Thymus (tissue), 11 donors: ENCODE results near the gene ANKRD28. TPM values are rescaled to one million over a fixed set of nuclear protein-coding genes. Genes with fewer than 3 reads are reported as not detected.

Experiments
- DNase-seq, 9 donors: peaks; one replicate each; pipeline ENCODE4 v3.0.0-alpha.2; 2013; ENCODE audit warnings: low spot score in 9 of 9, low read depth in 6 of 9, missing footprints in 1 of 9
- H3K27ac ChIP-seq, 2 donors: one replicate each; pipeline ENCODE4 v1.5.1; 2013; ENCODE audit warnings: control low read depth in 1 of 2, low read depth in 1 of 2, low read length in 1 of 2, mild to moderate bottlenecking in 1 of 2, moderate library complexity in 1 of 2
- H3K27me3 ChIP-seq, 2 donors: one replicate each; pipeline ENCODE4 v1.5.1; 2013; ENCODE audit warnings: low read length in 1 of 2; ENCODE audit not compliant: control insufficient read depth in 2 of 2, insufficient read depth in 1 of 2
- H3K36me3 ChIP-seq, 2 donors: one replicate each; pipeline ENCODE4 v1.5.1; 2013; ENCODE audit warnings: low read length in 1 of 2, mild to moderate bottlenecking in 1 of 2, moderate library complexity in 1 of 2; ENCODE audit not compliant: control insufficient read depth in 2 of 2, insufficient read depth in 2 of 2
- H3K4me1 ChIP-seq, 2 donors: one replicate each; pipeline ENCODE4 v1.5.1; 2013; ENCODE audit warnings: low read length in 2 of 2; ENCODE audit not compliant: control insufficient read depth in 2 of 2, insufficient read depth in 2 of 2
- H3K4me3 ChIP-seq, 2 donors: one replicate each; pipeline ENCODE4 v1.5.1; 2013; ENCODE audit warnings: low read length in 2 of 2, control low read depth in 1 of 2, mild to moderate bottlenecking in 1 of 2
- H3K9me3 ChIP-seq, 2 donors: one replicate each; pipeline ENCODE4 v1.5.1; 2013; ENCODE audit warnings: low read length in 1 of 2, mild to moderate bottlenecking in 1 of 2; ENCODE audit not compliant: control insufficient read depth in 2 of 2, insufficient read depth in 1 of 2
- WGBS: extraction: QIAGEN DNeasy Blood & Tissue Kit; methylation state at CpG from one replicate; pipeline ENCODE4 v1.1.7; 2013; 5-methylcytosine and 5-hydroxymethylcytosine counted together
- polyA plus RNA-seq: library from polyadenylated mRNA; stranded (reverse); fragments of 200-250 nt; gene quantifications from one replicate; pipeline ENCODE4 v1.2.3, GENCODE V29; 2013
- total RNA-seq: library from RNA; stranded (reverse); fragments of 120-200 nt; gene quantifications from one replicate; pipeline ENCODE4 v1.2.4, GENCODE V29; 2013
- donor health status: healthy.

Gene ANKRD28
- total and polyA plus RNA-seq, 2 donors: 26.5 to 27.1 TPM

GRCh38 chr3:15768421-15769255, 29.1 kb downstream of the ANKRD28 start:
- H3K9me3 ChIP-seq: no peaks in the 10 kb centered on the region
- H3K4me3 ChIP-seq: no peak overlapping the region
- 95% methylated on average over 5 of the region's 5 CpGs for WGBS
- no peaks in the 10 kb centered on the region for H3K4me1 ChIP-seq
- H3K36me3 ChIP-seq: peaks cover 2 to 3% of the 10 kb centered on the region in 2 donors
- no peak for DNase-seq
- H3K27ac ChIP-seq: no peak overlapping the region
- no peaks in the 10 kb centered on the region for H3K27me3 ChIP-seq

- Histone ChIP-seq H3K27me3 (no peaks in the 10 kb centered on the region), H3K36me3 (peaks cover 2 to 3% of the 10 kb centered on the region in 2 donors), H3K4me1 (peaks cover 0 to 2% of the 10 kb centered on the region in 2 donors), H3K9me3 (no peaks in the 10 kb centered on the region), H3K4me3 (no peak overlapping the region), H3K27ac (no peak overlapping the region)
- DNase-seq: no peak
- 95% methylated on average over 1 of the region's 1 CpG for whole genome bisulfite sequencing
Measured at GRCh38 chr3:15766406-15766805, 31.4 kb downstream of the ANKRD28 start.

GRCh38 chr3:15758295-15758694, 39.5 kb downstream of the ANKRD28 start:
- Histone ChIP-seq H3K4me1 (peaks cover 0 to under 1% of the 10 kb centered on the region in 2 donors), H3K4me3 (no peak overlapping the region), H3K36me3 (no peaks in the 10 kb centered on the region), H3K27ac (no peak overlapping the region), H3K27me3 (no peaks in the 10 kb centered on the region), H3K9me3 (no peaks in the 10 kb centered on the region)
- WGBS: 97% methylated on average over 3 of the region's 3 CpGs
- DNase-seq: no peak

GRCh38 chr3:15757824-15758223, 40.0 kb downstream of the ANKRD28 start:
- WGBS: 99% methylated on average over 1 of the region's 1 CpG
- H3K9me3 ChIP-seq: no peaks in the 10 kb centered on the region
- H3K4me3 ChIP-seq: no peak overlapping the region
- peaks cover 0 to 3% of the 10 kb centered on the region in 2 donors for H3K36me3 ChIP-seq
- no peak overlapping the region for H3K27ac ChIP-seq
- H3K27me3 ChIP-seq: no peaks in the 10 kb centered on the region
- no peak for DNase-seq
- H3K4me1 ChIP-seq: no peaks in the 10 kb centered on the region

GRCh38 chr3:15756505-15756904, 41.3 kb downstream of the ANKRD28 start:
- H3K27me3 ChIP-seq: no peaks in the 10 kb centered on the region
- DNase-seq: no peak
- H3K4me1 ChIP-seq: no peaks in the 10 kb centered on the region
- H3K4me3 ChIP-seq: no peak overlapping the region
- peaks cover 0 to 3% of the 10 kb centered on the region in 2 donors for H3K36me3 ChIP-seq
- H3K27ac ChIP-seq: no peak overlapping the region
- no peaks in the 10 kb centered on the region for H3K9me3 ChIP-seq
- WGBS: 95% methylated on average over 3 of the region's 3 CpGs

- peaks cover 0 to 3% of the 10 kb centered on the region in 2 donors for H3K36me3 ChIP-seq
- H3K9me3 ChIP-seq: no peaks in the 10 kb centered on the region
- H3K27ac ChIP-seq: no peak overlapping the region
- no peak for DNase-seq
- H3K4me3 ChIP-seq: no peak overlapping the region
- no peaks in the 10 kb centered on the region for H3K27me3 ChIP-seq
- H3K4me1 ChIP-seq: no peaks in the 10 kb centered on the region
- 99% methylated on average over 2 of the region's 2 CpGs for WGBS
Measured at GRCh38 chr3:15755780-15756179, 42.0 kb downstream of the ANKRD28 start.

GRCh38 chr3:15755181-15755580, 42.6 kb downstream of the ANKRD28 start:
- no peak for DNase-seq
- H3K27me3 ChIP-seq: no peaks in the 10 kb centered on the region
- no peaks in the 10 kb centered on the region for H3K4me1 ChIP-seq
- H3K36me3 ChIP-seq: peaks cover 0 to 8% of the 10 kb centered on the region in 2 donors
- H3K27ac ChIP-seq: no peak overlapping the region
- 98% methylated on average over 1 of the region's 1 CpG for WGBS
- H3K4me3 ChIP-seq: no peak overlapping the region
- no peaks in the 10 kb centered on the region for H3K9me3 ChIP-seq

GRCh38 chr3:15754047-15754446, 43.7 kb downstream of the ANKRD28 start:
- Histone ChIP-seq H3K4me1 (no peaks in the 10 kb centered on the region), H3K27me3 (no peaks in the 10 kb centered on the region), H3K4me3 (no peak overlapping the region), H3K27ac (no peak overlapping the region), H3K9me3 (no peaks in the 10 kb centered on the region), H3K36me3 (peaks cover 6 to 15% of the 10 kb centered on the region in 2 donors)
- DNase-seq: no peak
- 97% methylated on average over 2 of the region's 2 CpGs for WGBS

GRCh38 chr3:15753056-15753710, 44.6 kb downstream of the ANKRD28 start:
- no peak overlapping the region for H3K4me3 ChIP-seq
- peaks cover 6 to 15% of the 10 kb centered on the region in 2 donors for H3K36me3 ChIP-seq
- no peak overlapping the region for H3K27ac ChIP-seq
- no peaks in the 10 kb centered on the region for H3K4me1 ChIP-seq
- H3K9me3 ChIP-seq: no peaks in the 10 kb centered on the region
- no peak for DNase-seq
- WGBS: 93% methylated on average over 5 of the region's 5 CpGs
- no peaks in the 10 kb centered on the region for H3K27me3 ChIP-seq
